Chondrocyte (in vitro differentiated cells): ENCODE data around the gene MTHFD2L. TPM values are rescaled to one million over a fixed set of nuclear protein-coding genes. Genes with fewer than 3 reads are reported as not detected.
A peak's percentile ranks its signal among the peaks of the same experiment; 100 is the strongest.

Experiments
- DNase-seq: peaks from one replicate; pipeline ENCODE4 v3.0.0; 2021; ENCODE audit warnings: mixed read lengths, low spot score
- H3K27ac Mint-ChIP-seq: one replicate; pipeline ENCODE4 v1.8.0; 2021; ENCODE audit warnings: mild to moderate bottlenecking, moderate library complexity, mixed read lengths; ENCODE audit not compliant: unreplicated experiment
- H3K27me3 Mint-ChIP-seq: 2 replicates; pipeline ENCODE4 v1.8.0; 2021; ENCODE audit warnings: low read depth, mixed read lengths
- H3K36me3 Mint-ChIP-seq: 2 replicates; pipeline ENCODE4 v1.8.0; 2021; ENCODE audit warnings: low read depth, mixed read lengths
- H3K4me1 Mint-ChIP-seq: 2 replicates; pipeline ENCODE4 v1.8.0; 2021; ENCODE audit warnings: low read depth, mild to moderate bottlenecking, mixed read lengths
- H3K4me3 Mint-ChIP-seq: one replicate; pipeline ENCODE4 v1.8.0; 2021; ENCODE audit warnings: mild to moderate bottlenecking, moderate library complexity, mixed read lengths; ENCODE audit not compliant: unreplicated experiment
- H3K9me3 Mint-ChIP-seq: 2 replicates; pipeline ENCODE4 v1.8.0; 2021; ENCODE audit warnings: low read depth, mixed read lengths
- CTCF ChIP-seq: fragments of 200-600 bp; sonication (generic); IDR thresholded peaks from 2 replicates; pipeline ENCODE4 v1.5.0; 2021; ENCODE audit warnings: antibody characterized with exemption, mild to moderate bottlenecking, moderate library complexity
- total RNA-seq: library from RNA; stranded (reverse); gene quantifications from 3 replicates; pipeline ENCODE4 v1.2.1, GENCODE V29; 2021

Gene MTHFD2L
- total RNA-seq, 1 donor from 2014 or later = 6.6 TPM

DNA sequence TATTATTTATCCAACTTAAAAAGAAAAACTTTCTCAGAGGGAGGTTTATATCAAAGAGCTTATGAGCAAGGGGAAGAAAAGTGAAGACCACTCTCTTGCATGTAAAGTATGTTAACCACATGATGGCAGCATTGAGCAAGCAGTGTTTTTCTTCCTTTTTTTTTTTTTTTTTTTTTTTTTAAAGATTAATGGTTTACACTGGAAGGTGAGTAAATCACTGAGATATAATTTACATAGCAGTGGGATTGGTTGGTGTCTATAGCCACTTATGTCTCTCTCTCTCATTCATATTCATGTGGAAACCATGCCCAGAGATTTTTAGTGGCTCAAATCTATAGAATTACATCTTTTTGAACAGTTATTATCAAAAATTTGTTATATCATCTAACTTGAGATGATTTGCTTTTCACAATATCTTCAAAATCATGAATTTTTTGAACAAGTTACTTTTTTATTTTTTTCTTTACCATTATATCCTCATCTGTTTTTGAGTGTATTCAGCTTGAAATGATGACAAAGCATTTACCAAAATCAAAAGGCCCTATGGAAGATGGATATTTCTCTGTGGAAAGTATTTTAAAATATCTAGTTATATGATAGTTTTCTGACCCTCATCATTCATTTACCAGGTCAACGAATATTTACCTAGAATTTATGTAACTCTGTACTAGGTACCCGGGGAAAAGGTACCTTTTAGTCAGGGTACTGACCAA is 31.6 kb downstream of the MTHFD2L start:
- no peaks in the 10 kb centered on the region for H3K9me3 Mint-ChIP-seq
- no peaks in the 10 kb centered on the region for H3K27me3 Mint-ChIP-seq
- H3K4me1 Mint-ChIP-seq = no peaks in the 10 kb centered on the region
- H3K4me3 Mint-ChIP-seq = no peak overlapping the region
- no peaks in the 10 kb centered on the region for H3K36me3 Mint-ChIP-seq
- DNase-seq = no peak
- H3K27ac Mint-ChIP-seq = no peak overlapping the region
- peak; percentile 95 for TF ChIP-seq CTCF

DNA sequence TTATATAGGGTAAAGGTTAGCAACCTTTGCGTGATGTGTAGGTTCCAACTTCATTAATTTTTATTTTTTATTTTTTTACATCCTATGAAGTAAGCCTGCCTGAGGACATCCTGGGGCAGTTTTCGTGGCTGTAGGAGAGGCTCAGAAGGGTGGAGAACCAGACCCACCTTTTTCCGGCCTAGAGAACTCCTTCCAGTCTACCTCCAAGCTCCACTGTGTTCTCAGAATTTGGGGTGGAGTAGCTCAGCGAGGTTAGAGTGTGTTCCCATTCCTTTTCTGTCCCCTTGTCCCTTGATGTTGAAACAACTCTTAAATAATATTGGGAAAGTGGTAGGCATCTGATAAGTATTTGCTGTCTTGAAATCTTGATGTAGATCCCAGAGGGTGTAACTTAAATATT is 32.4 kb downstream of the MTHFD2L start:
- Mint-ChIP-seq H3K9me3 (no peaks in the 10 kb centered on the region), H3K36me3 (no peaks in the 10 kb centered on the region), H3K4me3 (no peak overlapping the region), H3K27ac (no peak overlapping the region), H3K27me3 (no peaks in the 10 kb centered on the region), H3K4me1 (no peaks in the 10 kb centered on the region)
- TF ChIP-seq CTCF = no peak
- no peak for DNase-seq

DNA sequence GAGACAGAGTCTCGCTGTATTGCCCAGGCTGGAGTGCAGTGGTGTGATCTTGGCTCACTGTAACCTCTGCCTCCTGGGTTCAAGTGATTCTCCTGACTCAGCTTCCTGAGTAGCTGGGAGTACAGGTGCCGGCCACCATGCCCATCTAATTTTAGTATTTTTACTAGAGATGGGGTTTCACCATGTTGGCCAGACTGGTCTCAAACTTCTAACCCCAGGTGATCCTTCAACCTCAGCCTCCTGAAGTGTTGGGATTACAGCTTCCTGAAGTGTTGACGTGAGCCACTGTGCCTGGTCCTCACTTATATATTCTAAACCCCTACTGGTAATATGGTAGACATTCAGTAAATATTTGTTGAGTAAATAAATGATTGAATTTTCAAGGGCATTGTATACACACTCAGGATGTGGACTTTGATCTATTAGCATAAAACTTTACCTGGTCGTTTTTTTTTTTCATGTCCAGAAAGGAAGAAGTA is 33.0 kb downstream of the MTHFD2L start:
- Mint-ChIP-seq H3K27me3 (no peaks in the 10 kb centered on the region), H3K36me3 (no peaks in the 10 kb centered on the region), H3K9me3 (no peaks in the 10 kb centered on the region), H3K27ac (no peak overlapping the region), H3K4me3 (no peak overlapping the region), H3K4me1 (no peaks in the 10 kb centered on the region)
- no peak for DNase-seq
- TF ChIP-seq CTCF = no peak

GRCh38 chr4:74197080-74197479 is 39.2 kb downstream of the MTHFD2L start:
- Mint-ChIP-seq H3K4me3 (no peak overlapping the region), H3K9me3 (no peaks in the 10 kb centered on the region)

GRCh38 chr4:74202062-74202586 is 44.2 kb downstream of the MTHFD2L start:
- Mint-ChIP-seq H3K4me1 (peaks cover 38% of the 10 kb centered on the region), H3K27me3 (no peaks in the 10 kb centered on the region), H3K9me3 (no peaks in the 10 kb centered on the region), H3K36me3 (no peaks in the 10 kb centered on the region), H3K4me3 (no peak overlapping the region), H3K27ac (no peak overlapping the region)
- TF ChIP-seq CTCF = no peak
- DNase-seq = no peak

More at GRCh38 chr4:74197080-74197479, 39.2 kb downstream of the MTHFD2L start:
- H3K27ac Mint-ChIP-seq = no peak overlapping the region
- no peak for TF ChIP-seq CTCF
- no peaks in the 10 kb centered on the region for H3K27me3 Mint-ChIP-seq
- H3K4me1 Mint-ChIP-seq = peaks cover 2% of the 10 kb centered on the region
- no peaks in the 10 kb centered on the region for H3K36me3 Mint-ChIP-seq
- no peak for DNase-seq
